ENCODE measurements around the gene DDX10. TPM values are rescaled to one million over a fixed set of nuclear protein-coding genes. Genes with fewer than 3 reads are reported as not detected.

DDX10 gene
- total RNA-seq, 1 experiment from 2014 or later: 48.3 TPM

DNA sequence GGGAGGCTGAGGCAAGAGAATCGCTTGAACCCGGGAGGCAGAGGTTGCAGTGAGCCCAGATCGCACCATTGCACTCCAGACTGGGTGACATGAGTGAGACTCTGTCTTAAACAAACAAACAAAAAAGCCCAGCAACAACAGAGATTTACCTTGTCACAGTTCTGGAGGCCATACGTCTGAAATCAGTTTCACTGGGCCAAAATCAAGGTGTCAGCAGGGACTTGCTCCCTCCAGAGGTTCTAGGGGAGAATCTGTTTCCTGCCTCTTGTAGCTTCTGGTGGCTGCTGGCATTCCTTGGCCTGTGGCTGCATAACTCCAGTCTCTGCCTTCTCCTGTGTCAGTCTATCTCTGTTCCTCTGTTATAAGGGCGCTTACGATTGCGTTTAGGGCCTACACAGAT lies 1.5 kb downstream of the DDX10 start:
- H3K23me2 ChIP-seq (ENCODE audit: insufficient read length, low read depth, low read length, poor library complexity, severe bottlenecking): peaks cover 3% of the 10 kb centered on the region
- H3K4me1 ChIP-seq (ENCODE audit: insufficient read depth, low read length): peaks cover 4% of the 10 kb centered on the region; the same call in 1 of the 2 replicates
- H3K56ac ChIP-seq (ENCODE audit: insufficient read length, low read depth, low read length): no peak overlapping the region
- peak overlapping the region; percentile 100 for H3K4me3 Mint-ChIP-seq
- no peak overlapping the region for H3K9ac ChIP-seq (ENCODE audit: extremely low read depth, insufficient read length, low read length)
- no peak overlapping the region for H3K18ac ChIP-seq (ENCODE audit: insufficient read length, low read depth, low read length)
- H3K27me3 ChIP-seq (ENCODE audit: insufficient read depth, low read length): no peaks in the 10 kb centered on the region
- no peaks in the 10 kb centered on the region for H3K9me3 ChIP-seq (ENCODE audit: control insufficient read depth, low read depth, low read length)
- peaks cover 10 to 19% (median 19%) of the 10 kb centered on the region in 3 experiments; a peak in 6 of 7 replicates for H3K36me3 Mint-ChIP-seq (ENCODE audit: insufficient read depth in 1 of 3, low read depth in 3 of 3)
- H2BK20ac ChIP-seq (ENCODE audit: low read depth, low read length, poor library complexity, severe bottlenecking): no peak overlapping the region
- H3K14ac ChIP-seq (ENCODE audit: insufficient read depth, low read length): no peak overlapping the region
- H2BK15ac ChIP-seq (ENCODE audit: low read depth, low read length): no peak overlapping the region
- TF ChIP-seq, protein P1, sequence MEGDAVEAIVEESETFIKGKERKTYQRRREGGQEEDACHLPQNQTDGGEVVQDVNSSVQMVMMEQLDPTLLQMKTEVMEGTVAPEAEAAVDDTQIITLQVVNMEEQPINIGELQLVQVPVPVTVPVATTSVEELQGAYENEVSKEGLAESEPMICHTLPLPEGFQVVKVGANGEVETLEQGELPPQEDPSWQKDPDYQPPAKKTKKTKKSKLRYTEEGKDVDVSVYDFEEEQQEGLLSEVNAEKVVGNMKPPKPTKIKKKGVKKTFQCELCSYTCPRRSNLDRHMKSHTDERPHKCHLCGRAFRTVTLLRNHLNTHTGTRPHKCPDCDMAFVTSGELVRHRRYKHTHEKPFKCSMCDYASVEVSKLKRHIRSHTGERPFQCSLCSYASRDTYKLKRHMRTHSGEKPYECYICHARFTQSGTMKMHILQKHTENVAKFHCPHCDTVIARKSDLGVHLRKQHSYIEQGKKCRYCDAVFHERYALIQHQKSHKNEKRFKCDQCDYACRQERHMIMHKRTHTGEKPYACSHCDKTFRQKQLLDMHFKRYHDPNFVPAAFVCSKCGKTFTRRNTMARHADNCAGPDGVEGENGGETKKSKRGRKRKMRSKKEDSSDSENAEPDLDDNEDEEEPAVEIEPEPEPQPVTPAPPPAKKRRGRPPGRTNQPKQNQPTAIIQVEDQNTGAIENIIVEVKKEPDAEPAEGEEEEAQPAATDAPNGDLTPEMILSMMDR (conservative IDR thresholded peaks at IDR 0.05): peak; percentile 32; the same call in 1 of the 3 replicates
- no peaks in the 10 kb centered on the region for H4K20me1 ChIP-seq (ENCODE audit: control insufficient read depth, insufficient read depth, insufficient read length)
- H3K23ac ChIP-seq (ENCODE audit: insufficient read length, low read depth, low read length): no peak overlapping the region
- no peak overlapping the region for H4K8ac ChIP-seq (replicated peaks; ENCODE audit: insufficient read length, low read depth, low read length)
- H4K91ac ChIP-seq (ENCODE audit: insufficient read length, low read depth, low read length): no peak overlapping the region
- no peak overlapping the region for H3K27ac Mint-ChIP-seq
- no peak overlapping the region for H2BK12ac ChIP-seq (ENCODE audit: insufficient read length, low read depth, low read length)
- 0 out of 2 replicates have a peak, but pooled peaks cover 2% of the 10 kb centered on the region for H3K27me3 Mint-ChIP-seq (ENCODE audit: low read depth)
- H3K4me1 Mint-ChIP-seq: peaks cover 25 to 31% of the 10 kb centered on the region in 2 experiments
- no peak overlapping the region for H3K4ac ChIP-seq (ENCODE audit: low read depth, low read length)
- H4K5ac ChIP-seq (ENCODE audit: insufficient read length, low read depth, low read length): no peak overlapping the region
- H2BK5ac ChIP-seq (ENCODE audit: insufficient read length, low read length): no peak overlapping the region
- no peak overlapping the region for H3K27ac ChIP-seq (ENCODE audit: insufficient read length, low read depth, low read length)
- H3K9me3 Mint-ChIP-seq: no peaks in the 10 kb centered on the region; a peak in 1 of 5 replicates
- H2BK120ac ChIP-seq (ENCODE audit: low read depth, low read length, poor library complexity, severe bottlenecking): no peak overlapping the region
- no peak overlapping the region for H3T11ph ChIP-seq (ENCODE audit: low read length)
- no peak overlapping the region for H3K4me2 ChIP-seq (ENCODE audit: insufficient read depth, insufficient read length, low read length)
- no peak overlapping the region for H2AK5ac ChIP-seq (ENCODE audit: insufficient read length, low read length)
- H3K79me1 ChIP-seq (ENCODE audit: insufficient read depth, low read depth, low read length, poor library complexity, severe bottlenecking): peaks cover 10% of the 10 kb centered on the region
- H2AFZ ChIP-seq (ENCODE audit: low read length): no peak overlapping the region
- no CpG with 5 or more reads among the region's 7 CpGs for WGBS (ENCODE audit: extremely low coverage, insufficient read length, low lambda C conversion rate)
- DNase-seq: peak; percentile 45
- H3K79me2 ChIP-seq (ENCODE audit: insufficient read depth, low read length): peaks cover 42% of the 10 kb centered on the region; the same call in 1 of the 2 replicates
